Measurements from ENCODE around the gene KIF13A.

- TF ChIP-seq CTCF (IDR thresholded peaks at IDR 0.05): no peak
- TF ChIP-seq POLR2A (IDR thresholded peaks at IDR 0.05): no peak
Observed at GRCh38 chr6:17994019-17994418, 6.6 kb upstream of the KIF13A start.

All from Peyer's patch (tissue), 4 donors.